H9 (cell line): Measurements from ENCODE around the gene WDR74. TPM values are rescaled to one million over a fixed set of nuclear protein-coding genes. Genes with fewer than 3 reads are reported as not detected.

ENCODE experiments used
- DNase-seq: peaks from one replicate; pipeline ENCODE4 v3.0.0-alpha.2; 2017
- H2AFZ ChIP-seq: one replicate; pipeline ENCODE4 v1.6.1; 2013; ENCODE audit warnings: mild to moderate bottlenecking, low read length, control low read depth, moderate library complexity
- H2AK5ac ChIP-seq: 2 replicates; pipeline ENCODE4 v1.6.1; 2013; ENCODE audit warnings: low read length, control low read depth, mixed read lengths; ENCODE audit not compliant: insufficient read length
- H2BK120ac ChIP-seq: one replicate; pipeline ENCODE4 v1.6.1; 2013; ENCODE audit warnings: low read depth, mild to moderate bottlenecking, low read length, control low read depth, inconsistent platforms; ENCODE audit not compliant: poor library complexity, severe bottlenecking
- H2BK12ac ChIP-seq: 2 replicates; pipeline ENCODE4 v1.6.1; 2013; ENCODE audit warnings: low read length, control low read depth, mixed read lengths, low read depth; ENCODE audit not compliant: insufficient read length
- H2BK15ac ChIP-seq: 2 replicates; pipeline ENCODE4 v1.6.1; 2013; ENCODE audit warnings: low read depth, low read length, control low read depth
- H2BK20ac ChIP-seq: one replicate; pipeline ENCODE4 v1.6.1; 2013; ENCODE audit warnings: low read depth, mild to moderate bottlenecking, low read length, control low read depth, inconsistent platforms; ENCODE audit not compliant: poor library complexity, severe bottlenecking
- H2BK5ac ChIP-seq: 2 replicates; pipeline ENCODE4 v1.6.1; 2013; ENCODE audit warnings: low read length, control low read depth, mixed read lengths; ENCODE audit not compliant: insufficient read length
- H3K14ac ChIP-seq: 2 replicates; pipeline ENCODE4 v1.6.1; 2013; ENCODE audit warnings: low read length, control low read depth; ENCODE audit not compliant: insufficient read depth
- H3K18ac ChIP-seq: 2 replicates; pipeline ENCODE4 v1.6.1; 2013; ENCODE audit warnings: low read depth, mild to moderate bottlenecking, mixed read lengths, low read length, control low read depth; ENCODE audit not compliant: insufficient read length
- H3K23ac ChIP-seq: 2 replicates; pipeline ENCODE4 v1.6.1; 2013; ENCODE audit warnings: low read length, control low read depth, mixed read lengths, low read depth; ENCODE audit not compliant: insufficient read length
- H3K23me2 ChIP-seq: 2 replicates; pipeline ENCODE4 v1.6.1; 2013; ENCODE audit warnings: low read depth, mild to moderate bottlenecking, mixed read lengths, low read length, control low read depth; ENCODE audit not compliant: insufficient read length, poor library complexity, severe bottlenecking
- H3K27ac ChIP-seq: 2 replicates; pipeline ENCODE4 v1.5.1; 2013; ENCODE audit warnings: low read length, control low read depth, mixed read lengths, low read depth; ENCODE audit not compliant: insufficient read length
- H3K27me3 ChIP-seq: 2 replicates; pipeline ENCODE4 v1.6.1; 2013; ENCODE audit warnings: low read length, control low read depth, inconsistent platforms; ENCODE audit not compliant: insufficient read depth
- H3K4ac ChIP-seq: 2 replicates; pipeline ENCODE4 v1.6.1; 2013; ENCODE audit warnings: low read depth, mild to moderate bottlenecking, control low read depth, inconsistent platforms, low read length, moderate library complexity
- H3K4me1 ChIP-seq: 2 replicates; pipeline ENCODE4 v1.6.1; 2013; ENCODE audit warnings: low read length, control low read depth, inconsistent platforms; ENCODE audit not compliant: insufficient read depth
- H3K4me2 ChIP-seq: 2 replicates; pipeline ENCODE4 v1.6.1; 2013; ENCODE audit warnings: low read length, control low read depth, mixed read lengths; ENCODE audit not compliant: insufficient read length, insufficient read depth
- H3K56ac ChIP-seq: 2 replicates; pipeline ENCODE4 v1.6.1; 2013; ENCODE audit warnings: low read depth, mild to moderate bottlenecking, mixed read lengths, low read length, control low read depth; ENCODE audit not compliant: insufficient read length
- H3K79me1 ChIP-seq: 2 replicates; pipeline ENCODE4 v1.6.1; 2013; ENCODE audit warnings: low read depth, mild to moderate bottlenecking, moderate library complexity, low read length, control low read depth, inconsistent platforms; ENCODE audit not compliant: insufficient read depth, poor library complexity, severe bottlenecking
- H3K79me2 ChIP-seq: 2 replicates; pipeline ENCODE4 v1.6.1; 2013; ENCODE audit warnings: low read length, control low read depth, inconsistent platforms; ENCODE audit not compliant: insufficient read depth
- H3K9ac ChIP-seq: 2 replicates; pipeline ENCODE4 v1.6.1; 2013; ENCODE audit warnings: low read length, control low read depth, mixed read lengths; ENCODE audit not compliant: insufficient read length; ENCODE audit errors: extremely low read depth
- H3K9me3 ChIP-seq: one replicate; pipeline ENCODE4 v1.6.1; 2013; ENCODE audit warnings: low read depth, low read length, inconsistent platforms; ENCODE audit not compliant: control insufficient read depth
- H3T11ph ChIP-seq: one replicate; pipeline ENCODE4 v1.6.1; 2013; ENCODE audit warnings: mild to moderate bottlenecking, low read length, control low read depth, inconsistent platforms
- H4K20me1 ChIP-seq: one replicate; pipeline ENCODE4 v1.6.1; 2013; ENCODE audit not compliant: control insufficient read depth, insufficient read length, insufficient read depth
- H4K5ac ChIP-seq: 2 replicates; pipeline ENCODE4 v1.6.1; 2013; ENCODE audit warnings: low read depth, mild to moderate bottlenecking, mixed read lengths, low read length, control low read depth; ENCODE audit not compliant: insufficient read length
- H4K8ac ChIP-seq: replicated peaks from 2 replicates; pipeline ENCODE4 v1.6.1; 2013; ENCODE audit warnings: low read length, control low read depth, mixed read lengths, low read depth; ENCODE audit not compliant: insufficient read length
- H4K91ac ChIP-seq: 2 replicates; pipeline ENCODE4 v1.6.1; 2013; ENCODE audit warnings: low read depth, mild to moderate bottlenecking, moderate library complexity, mixed read lengths, low read length, control low read depth; ENCODE audit not compliant: insufficient read length
- H3K27ac Mint-ChIP-seq, 3 experiments: 2 replicates in 2 of 3; 3 replicates in 1 of 3; pipeline ENCODE4 v1.8.0; 2020 to 2021; ENCODE audit warnings: mixed read lengths in 3 of 3, mild to moderate bottlenecking in 1 of 3, moderate library complexity in 1 of 3
- H3K27me3 Mint-ChIP-seq: 2 replicates; pipeline ENCODE4 v1.8.0; 2021; ENCODE audit warnings: low read depth, mild to moderate bottlenecking, moderate library complexity, mixed read lengths
- H3K36me3 Mint-ChIP-seq, 3 experiments: 2 replicates in 2 of 3; 3 replicates in 1 of 3; pipeline ENCODE4 v1.8.0; 2020 to 2021; ENCODE audit warnings: low read depth in 3 of 3, mixed read lengths in 3 of 3; ENCODE audit not compliant: insufficient read depth in 1 of 3
- H3K4me1 Mint-ChIP-seq, 2 experiments: 2 replicates each; pipeline ENCODE4 v1.8.0; 2020; ENCODE audit warnings: mixed read lengths in 2 of 2
- H3K4me3 Mint-ChIP-seq, 2 experiments: 2 replicates in 1 of 2; 3 replicates in 1 of 2; pipeline ENCODE4 v1.8.0; 2020 to 2021; ENCODE audit warnings: mild to moderate bottlenecking in 2 of 2, mixed read lengths in 2 of 2, moderate library complexity in 1 of 2
- H3K9me3 Mint-ChIP-seq, 2 experiments: 2 replicates in 1 of 2; 3 replicates in 1 of 2; pipeline ENCODE4 v1.8.0; 2020; ENCODE audit warnings: mild to moderate bottlenecking in 2 of 2, mixed read lengths in 2 of 2, moderate library complexity in 1 of 2
- CTCF ChIP-seq: fragments of 200-600 bp; sonication (generic); conservative IDR thresholded peaks from 3 replicates; pipeline ENCODE4 v1.8.0; 2021; ENCODE audit warnings: antibody characterized with exemption, mild to moderate bottlenecking
- WGBS: extraction: QIAGEN DNeasy Blood & Tissue Kit; methylation state at CpG from one replicate; pipeline ENCODE4 v1.1.7; 2013; ENCODE audit warnings: missing lambda C conversion rate, low lambda C conversion rate, mixed read lengths; ENCODE audit not compliant: insufficient read length; ENCODE audit errors: extremely low coverage; 5-methylcytosine and 5-hydroxymethylcytosine counted together
- total RNA-seq: library from RNA; stranded (reverse); gene quantifications from 2 replicates; pipeline ENCODE4 v1.2.1, GENCODE V29; 2021

WDR74 gene
- total RNA-seq, 1 experiment from 2014 or later: 121 TPM

GRCh38 chr11:62853279-62853965 lies 14.0 kb upstream of the WDR74 start:
- Histone ChIP-seq H3K27me3 (no peaks in the 10 kb centered on the region), H4K20me1 (no peaks in the 10 kb centered on the region), H2AK5ac (no peak overlapping the region), H4K91ac (no peak overlapping the region), H2BK5ac (no peak overlapping the region), H3K4me2 (peak overlapping the region; percentile 98), H2BK12ac (no peak overlapping the region), H3T11ph (no peak overlapping the region), H3K56ac (no peak overlapping the region), H3K79me1 (no peaks in the 10 kb centered on the region), H3K79me2 (peaks cover 48% of the 10 kb centered on the region), H3K14ac (no peak overlapping the region), H3K9me3 (no peaks in the 10 kb centered on the region), H3K23me2 (peaks cover 20% of the 10 kb centered on the region), H2BK15ac (no peak overlapping the region), H3K23ac (no peak overlapping the region), H3K4ac (no peak overlapping the region), H3K18ac (no peak overlapping the region), H4K5ac (no peak overlapping the region), H3K27ac (peak overlapping the region; percentile 58), H2AFZ (no peak overlapping the region), H4K8ac (no peak overlapping the region), H3K4me1 (no peaks in the 10 kb centered on the region; the same call in 1 of the 2 replicates), H3K9ac (peak overlapping the region; percentile 96), H2BK20ac (no peak overlapping the region), H2BK120ac (no peak overlapping the region)
- H3K9me3 Mint-ChIP-seq: peaks cover 6 to 10% of the 10 kb centered on the region in 2 experiments
- no CpG with 5 or more reads among the region's 7 CpGs for WGBS
- DNase-seq: no peak
- no peak for TF ChIP-seq CTCF
- H3K27me3 Mint-ChIP-seq: peaks cover 6% of the 10 kb centered on the region; the same call in 1 of the 2 replicates
- peaks cover 31 to 49% of the 10 kb centered on the region in 2 experiments for H3K4me1 Mint-ChIP-seq
- H3K4me3 Mint-ChIP-seq: peak overlapping the region; percentile 99
- peak overlapping the region; percentile 45 to 100 (median 98); a peak in 5 of 7 replicates for H3K27ac Mint-ChIP-seq
- peaks cover 41 to 59% (median 43%) of the 10 kb centered on the region in 3 experiments for H3K36me3 Mint-ChIP-seq
